Tibial artery (tissue), 4 donors: ENCODE results near the gene ZNF76.

Source experiments
- DNase-seq, 2 donors: peaks; one replicate each; pipeline ENCODE4 v3.0.0-alpha.2; 2019
- H3K27ac ChIP-seq, 2 donors: fragments of 200-600 bp; sonication (generic) in 1 of 2; 1 replicate in 1 of 2; 2 replicates in 1 of 2; pipeline ENCODE4 v1.5.1; 2018 to 2019; ENCODE audit warnings: mild to moderate bottlenecking in 1 of 2
- H3K27me3 ChIP-seq, 2 donors: fragments of 200-600 bp; sonication (generic) in 1 of 2; one replicate each; pipeline versions ENCODE4 v1.5.1 to v1.6.0; 2016 to 2019
- H3K36me3 ChIP-seq, 3 donors: fragments of 200-600 bp; sonication (generic) in 2 of 3; one replicate each; pipeline ENCODE4 v1.5.1; 2016 to 2019; ENCODE audit warnings: mild to moderate bottlenecking in 2 of 3
- H3K4me1 ChIP-seq, 4 donors: fragments of 200-600 bp; sonication (generic) in 2 of 4; 1 replicate in 3 of 4; 2 replicates in 1 of 4; pipeline ENCODE4 v1.5.1; 2016 to 2019
- H3K4me3 ChIP-seq, 2 donors: fragments of 200-600 bp; sonication (generic) in 1 of 2; 1 replicate in 1 of 2; 2 replicates in 1 of 2; pipeline ENCODE4 v1.5.1; 2018 to 2019; ENCODE audit warnings: mild to moderate bottlenecking in 2 of 2
- H3K9me3 ChIP-seq, 3 donors: fragments of 200-600 bp; sonication (generic) in 1 of 3; one replicate each; pipeline ENCODE4 v1.5.1; 2016 to 2019
- CTCF ChIP-seq, 2 experiments: fragments of 200-600 bp in 1 of 2; fragments of 450-650 bp in 1 of 2; IDR thresholded peaks; one replicate each; pipeline ENCODE4 v1.5.1; 2017 to 2019; ENCODE audit warnings: antibody characterized with exemption in 2 of 2, mild to moderate bottlenecking in 1 of 2, moderate library complexity in 1 of 2
- intact Hi-C: fragments of 100-400 bp; cut with DNase I; formaldehyde crosslinking; loops from one replicate; pipeline ENCODE4 v1.15.0; 2023; ENCODE audit warnings: low total_unique reads

Gene ZNF76

DNA sequence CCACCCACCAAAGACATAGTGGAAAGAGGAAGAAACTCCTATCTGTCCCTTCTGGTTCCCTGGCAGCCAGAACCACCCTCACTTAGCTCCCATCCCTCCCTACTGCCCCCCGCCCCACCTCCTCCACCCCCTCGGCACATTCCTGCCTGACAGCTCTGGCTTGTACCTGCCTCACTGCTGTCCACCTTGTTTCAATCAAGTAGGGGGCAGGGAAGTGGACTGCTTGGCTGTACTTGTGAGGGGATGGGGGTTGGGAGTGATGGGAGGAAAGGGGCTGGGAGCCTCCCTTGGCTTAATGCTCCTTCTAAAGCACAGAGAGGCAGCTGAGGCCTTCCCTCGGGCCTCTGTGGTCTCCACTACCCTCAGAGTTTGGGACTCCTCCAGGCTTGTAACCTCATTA lies 22.1 kb upstream of the ZNF76 start:
- Histone ChIP-seq H3K4me1 (peaks cover 0 to 47% (median 31%) of the 10 kb centered on the region in 4 donors), H3K36me3 (peaks cover 18 to 38% (median 27%) of the 10 kb centered on the region in 3 donors), H3K27ac (peak overlapping the region; percentile 68 to 80), H3K27me3 (no peaks in the 10 kb centered on the region), H3K9me3 (no peaks in the 10 kb centered on the region), H3K4me3 (no peak overlapping the region)
- DNase-seq = no peak
- intact Hi-C loops = no loop called here
- no peak for TF ChIP-seq CTCF (IDR thresholded peaks at IDR 0.05)

DNA sequence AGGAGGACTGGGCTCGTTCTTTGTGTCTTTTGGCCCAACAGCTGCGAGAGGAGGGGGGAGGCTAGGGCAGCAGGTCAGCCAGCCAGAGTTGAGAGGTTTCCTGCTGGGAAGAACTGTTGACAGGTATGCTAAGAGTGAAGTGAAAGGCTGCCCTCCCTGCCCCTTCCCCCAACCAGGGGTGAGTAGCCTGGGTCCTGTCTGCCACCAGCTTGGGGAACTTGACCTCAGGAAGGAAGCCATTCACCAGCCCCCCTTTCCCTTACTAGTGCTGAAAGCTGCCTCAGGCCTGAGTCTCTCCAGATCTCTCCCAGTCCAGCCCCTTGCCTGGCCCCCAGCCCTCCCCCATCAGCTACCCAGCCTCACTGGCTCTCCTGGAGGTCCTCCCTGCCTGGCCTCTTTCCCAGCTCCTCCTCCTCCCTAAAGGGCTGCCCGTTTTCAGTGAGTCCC lies 20.7 kb upstream of the ZNF76 start:
- TF ChIP-seq CTCF (IDR thresholded peaks at IDR 0.05) = no peak
- H3K4me3 ChIP-seq = no peak overlapping the region
- H3K9me3 ChIP-seq = no peaks in the 10 kb centered on the region
- peaks cover 0 to 47% (median 31%) of the 10 kb centered on the region in 4 donors for H3K4me1 ChIP-seq
- peak; percentile 60 to 91 for DNase-seq
- H3K27ac ChIP-seq = peak overlapping the region; percentile 68 to 80
- intact Hi-C loops = no loop called here
- H3K36me3 ChIP-seq = peaks cover 32 to 44% (median 40%) of the 10 kb centered on the region in 3 donors
- H3K27me3 ChIP-seq = no peaks in the 10 kb centered on the region

GRCh38 chr6:35239581-35239980 lies 20.0 kb upstream of the ZNF76 start:
- DNase-seq = peak in 1 of 2 donors; percentile 51
- TF ChIP-seq CTCF (IDR thresholded peaks at IDR 0.05) = no peak
- intact Hi-C loops = no loop called here

DNA sequence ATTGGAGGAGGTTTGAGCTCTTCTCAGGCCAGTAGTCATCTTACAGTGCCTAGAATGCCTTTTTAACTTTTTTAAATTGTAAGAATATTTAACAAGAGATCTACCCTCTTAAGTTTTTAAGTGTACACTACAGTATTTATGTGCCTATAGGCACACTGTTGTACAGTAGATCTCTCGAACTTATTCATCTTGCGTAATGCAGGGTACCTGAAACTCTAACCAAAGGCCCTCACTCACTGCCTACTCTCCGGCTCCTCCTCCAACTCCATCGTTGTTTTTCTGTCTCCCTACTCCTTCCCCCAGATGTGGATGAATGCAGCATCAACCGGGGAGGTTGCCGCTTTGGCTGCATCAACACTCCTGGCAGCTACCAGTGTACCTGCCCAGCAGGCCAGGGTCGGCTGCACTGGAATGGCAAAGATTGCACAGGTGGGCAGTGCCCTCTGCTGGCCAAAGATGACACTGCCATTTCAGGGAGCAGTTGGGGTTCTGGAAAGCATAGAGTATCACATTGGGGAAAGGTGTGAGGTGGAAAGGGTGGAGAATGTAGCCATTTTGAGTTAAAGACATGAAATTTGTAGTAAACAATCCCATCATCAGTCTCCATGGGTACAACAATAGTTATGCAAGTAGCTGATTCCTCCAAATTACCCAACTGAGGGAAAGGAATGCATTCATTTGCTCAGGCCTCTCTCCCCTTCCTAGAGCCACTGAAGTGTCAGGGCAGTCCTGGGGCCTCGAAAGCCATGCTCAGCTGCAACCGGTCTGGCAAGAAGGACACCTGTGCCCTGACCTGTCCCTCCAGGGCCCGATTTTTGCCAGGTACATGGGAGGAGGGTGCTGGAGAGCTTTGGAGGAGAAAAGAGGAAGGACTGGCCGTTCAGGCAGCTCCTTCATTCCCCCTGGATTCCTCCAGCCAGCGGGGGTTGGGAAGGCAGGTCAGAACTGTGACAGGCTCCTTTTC lies 18.4 kb upstream of the ZNF76 start:
- TF ChIP-seq CTCF (IDR thresholded peaks at IDR 0.05) = peak; percentile 94 to 95
- Histone ChIP-seq H3K36me3 (peaks cover 33 to 49% (median 47%) of the 10 kb centered on the region in 3 donors), H3K4me3 (no peak overlapping the region), H3K9me3 (no peaks in the 10 kb centered on the region), H3K27me3 (no peaks in the 10 kb centered on the region), H3K4me1 (peaks cover 0 to 46% (median 31%) of the 10 kb centered on the region in 4 donors), H3K27ac (peak overlapping the region; percentile 68 to 80)
- DNase-seq = peak; percentile 59 to 83
- intact Hi-C loops = loop anchor here (2.0 to 10.0 kb wide), 3 partner anchors 34 to 256 kb away; no protein-coding TSS in a partner anchor

More at GRCh38 chr6:35239581-35239980, 20.0 kb upstream of the ZNF76 start:
- Histone ChIP-seq H3K9me3 (no peaks in the 10 kb centered on the region), H3K4me3 (no peak overlapping the region), H3K36me3 (peaks cover 35 to 47% (median 47%) of the 10 kb centered on the region in 3 donors), H3K27me3 (no peaks in the 10 kb centered on the region), H3K4me1 (peaks cover 0 to 47% (median 31%) of the 10 kb centered on the region in 4 donors), H3K27ac (peak overlapping the region; percentile 68 to 80)

- H3K4me1 ChIP-seq = peaks cover 0 to 40% (median 29%) of the 10 kb centered on the region in 4 donors
- no peaks in the 10 kb centered on the region for H3K9me3 ChIP-seq
- no peak for DNase-seq
- H3K4me3 ChIP-seq = no peak overlapping the region
- H3K27ac ChIP-seq = peak overlapping the region; percentile 54 to 68
- H3K36me3 ChIP-seq = peaks cover 41 to 56% (median 49%) of the 10 kb centered on the region in 3 donors
- intact Hi-C loops = loop anchor here (5.0 to 10.0 kb wide), 2 partner anchors 35 to 258 kb away; no protein-coding TSS in a partner anchor
- no peaks in the 10 kb centered on the region for H3K27me3 ChIP-seq
- TF ChIP-seq CTCF (IDR thresholded peaks at IDR 0.05) = no peak
Measured at GRCh38 chr6:35242486-35242885, 17.0 kb upstream of the ZNF76 start.
